ENCODE data around the gene LIMCH1.
"Not testable (repeated sequence)": the region's sequence is repeated elsewhere in the genome, so short reads cannot be mapped to it uniquely, and the experiment has no call there.

Gene LIMCH1

GRCh38 chr4:41651150-41651549, 113.2 kb downstream of the LIMCH1 start:
- not testable (repeated sequence) for H3K9me3 Mint-ChIP-seq (ENCODE audit: low read depth); H3K27ac Mint-ChIP-seq; H3K27me3 Mint-ChIP-seq; H3K36me3 Mint-ChIP-seq; H3K4me1 Mint-ChIP-seq (ENCODE audit: low read depth); H3K4me3 Mint-ChIP-seq

DNA sequence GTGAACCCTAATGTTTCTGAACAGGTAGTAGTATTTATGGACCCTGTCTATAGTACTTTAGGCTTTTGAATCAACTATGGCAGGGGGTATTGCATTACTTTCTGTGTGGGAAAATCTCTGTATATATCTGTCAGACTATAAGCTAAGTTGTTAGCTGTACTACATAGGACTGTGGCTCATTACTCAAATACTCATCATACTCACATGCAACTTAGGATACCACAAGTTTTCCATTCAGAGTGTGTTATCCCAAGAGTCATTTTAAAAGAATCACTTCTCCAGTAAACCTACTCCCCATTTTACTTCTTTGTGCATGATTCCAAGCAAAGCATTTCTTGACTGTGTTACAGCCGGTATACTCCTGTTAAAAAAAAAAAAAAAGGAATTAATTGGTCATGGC, 115.0 kb downstream of the LIMCH1 start:
- no peaks in the 10 kb centered on the region for H3K4me1 Mint-ChIP-seq (ENCODE audit: low read depth)
- H3K36me3 Mint-ChIP-seq, result no peaks in the 10 kb centered on the region
- no peaks in the 10 kb centered on the region for H3K27me3 Mint-ChIP-seq
- H3K4me3 Mint-ChIP-seq, result no peak overlapping the region
- no peaks in the 10 kb centered on the region for H3K9me3 Mint-ChIP-seq (ENCODE audit: low read depth)
- no peak overlapping the region for H3K27ac Mint-ChIP-seq

GRCh38 chr4:41653523-41653922, 115.6 kb downstream of the LIMCH1 start:
- no peaks in the 10 kb centered on the region for H3K36me3 Mint-ChIP-seq
- no peak overlapping the region for H3K27ac Mint-ChIP-seq
- H3K9me3 Mint-ChIP-seq (ENCODE audit: low read depth), result no peaks in the 10 kb centered on the region
- H3K4me3 Mint-ChIP-seq, result no peak overlapping the region
- no peaks in the 10 kb centered on the region for H3K4me1 Mint-ChIP-seq (ENCODE audit: low read depth)
- no peaks in the 10 kb centered on the region for H3K27me3 Mint-ChIP-seq

DNA sequence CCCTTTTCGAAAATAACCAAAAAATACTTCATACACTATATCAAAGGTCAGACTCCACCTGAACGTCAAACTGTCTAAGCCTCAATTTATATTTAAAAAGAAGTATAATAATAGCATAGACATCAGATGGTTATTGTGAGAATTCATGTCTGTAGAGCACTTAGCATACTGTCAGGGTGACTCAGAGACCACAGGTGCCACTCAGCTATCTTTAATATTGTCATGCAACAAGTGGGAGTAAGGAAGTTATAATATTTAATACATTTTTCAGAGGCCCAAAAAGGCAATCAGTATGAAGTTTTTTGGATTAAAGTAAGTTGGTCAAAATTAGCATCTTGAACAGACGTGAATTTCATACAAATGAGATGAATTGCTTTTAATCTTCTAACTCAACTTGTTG, 117.2 kb downstream of the LIMCH1 start:
- H3K36me3 Mint-ChIP-seq, result no peaks in the 10 kb centered on the region
- H3K4me1 Mint-ChIP-seq (ENCODE audit: low read depth), result no peaks in the 10 kb centered on the region
- H3K4me3 Mint-ChIP-seq, result no peak overlapping the region
- H3K9me3 Mint-ChIP-seq (ENCODE audit: low read depth), result no peaks in the 10 kb centered on the region
- H3K27ac Mint-ChIP-seq, result no peak overlapping the region
- H3K27me3 Mint-ChIP-seq, result peaks cover 1% of the 10 kb centered on the region

GRCh38 chr4:41656106-41656505, 118.1 kb downstream of the LIMCH1 start:
- Mint-ChIP-seq H3K36me3 (no peaks in the 10 kb centered on the region), H3K9me3 (ENCODE audit: low read depth) (no peaks in the 10 kb centered on the region), H3K4me1 (ENCODE audit: low read depth) (no peaks in the 10 kb centered on the region), H3K27ac (no peak overlapping the region), H3K4me3 (no peak overlapping the region), H3K27me3 (peaks cover 7% of the 10 kb centered on the region)

DNA sequence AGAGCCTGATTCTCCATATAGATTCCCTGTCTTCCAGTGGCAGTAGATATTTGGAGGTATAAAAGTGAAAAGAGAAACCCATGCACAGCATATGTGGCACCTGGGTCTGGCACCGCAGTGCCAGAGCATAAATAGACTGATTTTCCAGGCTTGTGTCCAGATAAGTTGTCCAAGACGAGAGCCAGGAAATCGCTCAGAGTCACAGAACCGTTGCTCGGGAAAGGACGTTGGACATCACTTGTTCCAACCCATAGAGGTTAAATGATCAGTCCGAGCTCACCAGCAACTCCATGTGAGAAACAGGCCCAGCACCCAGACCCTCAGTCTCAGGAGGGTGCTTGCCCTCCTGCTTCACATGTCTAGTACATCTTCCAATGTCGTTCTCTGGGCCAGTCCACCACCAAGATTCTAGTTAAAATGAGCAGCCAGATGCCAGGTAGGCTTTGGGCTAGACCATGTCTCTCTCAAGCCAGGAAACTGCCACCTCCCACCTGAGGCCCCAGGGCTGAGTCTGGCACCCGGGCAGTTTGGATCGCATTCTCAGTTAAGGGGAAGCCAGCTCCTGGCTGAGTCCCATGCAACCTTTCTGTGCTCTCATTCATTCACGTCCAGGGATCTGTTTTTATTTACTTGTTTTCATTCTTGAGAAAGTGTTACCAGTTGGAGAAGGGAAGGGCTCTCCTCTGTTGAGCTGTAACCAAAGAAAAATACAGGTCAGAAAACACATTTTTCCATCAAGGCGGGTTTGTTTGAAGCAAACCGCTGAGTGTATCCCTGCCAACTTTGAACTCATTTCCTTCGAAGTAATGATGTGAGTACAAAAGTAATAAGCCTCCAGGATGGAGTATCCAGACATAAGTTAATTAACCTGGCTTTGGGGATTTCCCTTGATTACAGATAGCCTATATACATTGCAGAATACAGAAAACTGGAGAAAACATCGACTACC, 118.9 kb downstream of the LIMCH1 start:
- H3K4me3 Mint-ChIP-seq, result no peak overlapping the region
- peaks cover 7% of the 10 kb centered on the region for H3K27me3 Mint-ChIP-seq

GRCh38 chr4:41657561-41657960, 119.6 kb downstream of the LIMCH1 start:
- peaks cover 9% of the 10 kb centered on the region for H3K27me3 Mint-ChIP-seq

More for the DNA sequence above, 118.9 kb downstream of the LIMCH1 start:
- no peaks in the 10 kb centered on the region for H3K4me1 Mint-ChIP-seq (ENCODE audit: low read depth)
- no peaks in the 10 kb centered on the region for H3K36me3 Mint-ChIP-seq
- no peak overlapping the region for H3K27ac Mint-ChIP-seq
- H3K9me3 Mint-ChIP-seq (ENCODE audit: low read depth), result no peaks in the 10 kb centered on the region

GRCh38 chr4:41658163-41658562, 120.2 kb downstream of the LIMCH1 start:
- peaks cover 9% of the 10 kb centered on the region for H3K27me3 Mint-ChIP-seq
- no peak overlapping the region for H3K27ac Mint-ChIP-seq
- H3K4me3 Mint-ChIP-seq, result no peak overlapping the region
- H3K9me3 Mint-ChIP-seq (ENCODE audit: low read depth), result no peaks in the 10 kb centered on the region
- H3K4me1 Mint-ChIP-seq (ENCODE audit: low read depth), result no peaks in the 10 kb centered on the region
- no peaks in the 10 kb centered on the region for H3K36me3 Mint-ChIP-seq

More at GRCh38 chr4:41657561-41657960, 119.6 kb downstream of the LIMCH1 start:
- no peaks in the 10 kb centered on the region for H3K9me3 Mint-ChIP-seq (ENCODE audit: low read depth)
- no peak overlapping the region for H3K4me3 Mint-ChIP-seq
- no peak overlapping the region for H3K27ac Mint-ChIP-seq
- H3K36me3 Mint-ChIP-seq, result no peaks in the 10 kb centered on the region
- H3K4me1 Mint-ChIP-seq (ENCODE audit: low read depth), result no peaks in the 10 kb centered on the region

GRCh38 chr4:41660352-41660751, 122.4 kb downstream of the LIMCH1 start:
- Mint-ChIP-seq H3K27me3 (peaks cover 9% of the 10 kb centered on the region), H3K9me3 (ENCODE audit: low read depth) (no peaks in the 10 kb centered on the region), H3K4me3 (no peak overlapping the region), H3K36me3 (no peaks in the 10 kb centered on the region), H3K27ac (no peak overlapping the region), H3K4me1 (ENCODE audit: low read depth) (no peaks in the 10 kb centered on the region)

- H3K4me3 Mint-ChIP-seq, result no peak overlapping the region
- no peaks in the 10 kb centered on the region for H3K36me3 Mint-ChIP-seq
- peaks cover 9% of the 10 kb centered on the region for H3K27me3 Mint-ChIP-seq
- no peaks in the 10 kb centered on the region for H3K9me3 Mint-ChIP-seq (ENCODE audit: low read depth)
- no peak overlapping the region for H3K27ac Mint-ChIP-seq
- H3K4me1 Mint-ChIP-seq (ENCODE audit: low read depth), result no peaks in the 10 kb centered on the region
Observed at GRCh38 chr4:41661442-41662076, 123.6 kb downstream of the LIMCH1 start.

- peaks cover 5% of the 10 kb centered on the region for H3K27me3 Mint-ChIP-seq
- no peaks in the 10 kb centered on the region for H3K36me3 Mint-ChIP-seq
- no peak overlapping the region for H3K27ac Mint-ChIP-seq
- H3K9me3 Mint-ChIP-seq (ENCODE audit: low read depth), result no peaks in the 10 kb centered on the region
- H3K4me1 Mint-ChIP-seq (ENCODE audit: low read depth), result no peaks in the 10 kb centered on the region
- H3K4me3 Mint-ChIP-seq, result no peak overlapping the region
Observed at GRCh38 chr4:41665636-41666207, 127.8 kb downstream of the LIMCH1 start.

DNA sequence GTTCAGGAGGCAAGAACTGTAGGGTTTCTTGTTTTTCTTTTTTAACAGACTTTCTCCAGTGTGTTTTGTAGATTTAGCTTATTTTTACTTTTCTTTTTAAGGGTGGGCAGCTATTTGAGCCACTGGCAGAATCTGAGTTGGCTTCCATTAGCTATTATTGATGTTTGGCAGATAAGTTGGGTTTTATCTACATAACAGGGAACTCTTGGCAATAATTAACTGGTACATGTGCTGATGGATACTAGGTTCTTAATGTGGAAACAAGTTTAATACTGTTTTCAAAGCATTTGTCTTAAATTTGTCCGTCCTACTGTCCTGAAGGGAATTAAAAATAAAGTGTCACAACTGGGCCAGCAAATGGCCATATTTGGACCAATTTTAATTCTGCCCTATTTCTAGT, 130.1 kb downstream of the LIMCH1 start:
- H3K27me3 Mint-ChIP-seq, result peaks cover 3% of the 10 kb centered on the region
- H3K9me3 Mint-ChIP-seq (ENCODE audit: low read depth), result no peaks in the 10 kb centered on the region
- no peaks in the 10 kb centered on the region for H3K4me1 Mint-ChIP-seq (ENCODE audit: low read depth)

DNA sequence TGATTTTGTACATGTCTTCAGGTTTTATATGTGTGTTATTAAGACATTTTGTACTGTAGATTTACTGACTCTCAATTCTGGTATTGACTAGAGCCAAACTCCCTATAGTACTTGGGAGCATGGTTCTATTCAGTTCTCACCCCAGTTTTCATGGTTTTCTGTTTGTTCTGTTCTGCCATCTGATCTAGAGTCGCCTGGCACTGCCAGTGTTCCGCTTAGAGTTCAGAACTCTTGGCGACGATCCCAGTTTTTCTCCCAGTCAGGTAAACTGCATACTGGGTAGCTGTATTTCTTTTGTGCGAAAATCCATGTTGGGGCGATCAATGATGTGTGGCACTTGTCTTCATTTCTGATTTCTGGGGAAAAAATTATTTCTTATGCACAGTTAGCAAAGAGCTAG, 132.6 kb downstream of the LIMCH1 start:
- no peak overlapping the region for H3K27ac Mint-ChIP-seq
- peaks cover 3% of the 10 kb centered on the region for H3K27me3 Mint-ChIP-seq
- no peaks in the 10 kb centered on the region for H3K4me1 Mint-ChIP-seq (ENCODE audit: low read depth)
- H3K36me3 Mint-ChIP-seq, result no peaks in the 10 kb centered on the region
- no peak overlapping the region for H3K4me3 Mint-ChIP-seq
- H3K9me3 Mint-ChIP-seq (ENCODE audit: low read depth), result no peaks in the 10 kb centered on the region

More for the DNA sequence above, 130.1 kb downstream of the LIMCH1 start:
- H3K4me3 Mint-ChIP-seq, result no peak overlapping the region
- H3K27ac Mint-ChIP-seq, result no peak overlapping the region
- H3K36me3 Mint-ChIP-seq, result no peaks in the 10 kb centered on the region

- Mint-ChIP-seq H3K9me3 (ENCODE audit: low read depth) (no peaks in the 10 kb centered on the region), H3K4me1 (ENCODE audit: low read depth) (no peaks in the 10 kb centered on the region), H3K36me3 (no peaks in the 10 kb centered on the region), H3K27me3 (peaks cover 3% of the 10 kb centered on the region), H3K27ac (no peak overlapping the region), H3K4me3 (no peak overlapping the region)
Observed at GRCh38 chr4:41670982-41671381, 133.0 kb downstream of the LIMCH1 start.

DNA sequence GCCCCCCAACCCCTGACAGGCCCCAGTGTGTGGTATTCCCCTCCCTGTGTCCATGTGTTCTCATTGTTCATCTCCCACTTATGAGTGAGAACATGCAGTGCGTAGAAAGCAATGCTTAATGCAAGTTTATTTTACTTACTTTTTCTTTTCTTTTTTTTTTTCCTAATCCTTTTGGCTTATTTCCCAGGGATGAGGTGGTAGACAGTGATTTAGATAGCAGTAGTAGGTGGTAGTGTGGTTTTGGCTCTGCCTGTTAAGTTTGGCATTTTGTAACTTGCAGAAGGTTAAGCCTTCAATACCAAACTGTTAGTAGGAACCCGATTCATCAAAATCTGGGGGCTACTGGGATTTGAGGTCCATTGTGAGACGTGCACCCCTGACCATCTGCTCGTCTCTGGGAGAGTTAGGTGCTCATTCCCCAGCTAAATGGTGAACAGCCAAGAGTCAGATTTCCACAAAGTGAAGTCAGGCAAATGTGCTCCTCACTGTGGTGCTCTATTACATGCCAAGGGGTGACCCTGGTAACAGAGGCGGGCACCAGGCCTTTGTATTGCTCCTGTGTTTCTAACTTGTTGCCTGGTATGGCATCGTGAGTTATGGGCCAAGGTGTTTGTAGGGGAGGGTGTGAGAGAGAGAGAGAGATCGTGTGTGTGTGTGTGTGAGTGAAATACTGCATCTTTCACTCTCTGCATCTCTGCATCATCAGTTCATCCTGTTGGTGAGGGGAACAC, 140.3 kb downstream of the LIMCH1 start:
- no peak overlapping the region for H3K27ac Mint-ChIP-seq
- H3K36me3 Mint-ChIP-seq, result no peaks in the 10 kb centered on the region
- H3K27me3 Mint-ChIP-seq, result peaks cover 2% of the 10 kb centered on the region

More for the DNA sequence above, 140.3 kb downstream of the LIMCH1 start:
- Mint-ChIP-seq H3K4me3 (no peak overlapping the region), H3K9me3 (ENCODE audit: low read depth) (no peaks in the 10 kb centered on the region), H3K4me1 (ENCODE audit: low read depth) (no peaks in the 10 kb centered on the region)

All from activated naive CD8-positive, alpha-beta T cell (primary cell).